Measurements from ENCODE around the gene NTNG1.
"Not testable (repeated sequence)": the region's sequence is repeated elsewhere in the genome, so short reads cannot be mapped to it uniquely, and the experiment has no call there.

The NTNG1 gene

DNA sequence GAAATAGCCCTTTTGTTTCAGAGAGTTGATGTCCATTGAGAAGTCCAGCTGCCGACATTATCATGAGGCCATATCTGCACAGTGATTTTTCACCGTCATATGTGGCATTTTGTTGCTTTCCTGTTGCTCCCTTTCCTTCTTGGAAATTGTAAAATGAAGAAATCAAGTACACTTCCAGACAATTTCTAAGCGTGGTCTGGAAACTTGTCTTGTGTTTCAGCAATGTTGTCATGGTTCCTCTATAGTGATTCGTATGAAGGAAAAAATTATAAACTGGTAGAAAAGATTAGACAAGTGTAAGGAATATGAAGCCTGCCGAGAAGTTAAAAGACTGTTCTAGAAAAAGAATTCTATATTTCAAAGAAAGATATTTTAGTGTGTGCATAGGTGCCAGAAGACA is 17.7 kb downstream of the NTNG1 start:
- H3K4me3 ChIP-seq, result no peak overlapping the region
- H3K27me3 ChIP-seq, result no peaks in the 10 kb centered on the region
- intact Hi-C loops (cut with DNase I; ENCODE audit: low total_unique reads), result no loop called here
- no peak overlapping the region for H3K27ac ChIP-seq
- TF ChIP-seq, protein P1, sequence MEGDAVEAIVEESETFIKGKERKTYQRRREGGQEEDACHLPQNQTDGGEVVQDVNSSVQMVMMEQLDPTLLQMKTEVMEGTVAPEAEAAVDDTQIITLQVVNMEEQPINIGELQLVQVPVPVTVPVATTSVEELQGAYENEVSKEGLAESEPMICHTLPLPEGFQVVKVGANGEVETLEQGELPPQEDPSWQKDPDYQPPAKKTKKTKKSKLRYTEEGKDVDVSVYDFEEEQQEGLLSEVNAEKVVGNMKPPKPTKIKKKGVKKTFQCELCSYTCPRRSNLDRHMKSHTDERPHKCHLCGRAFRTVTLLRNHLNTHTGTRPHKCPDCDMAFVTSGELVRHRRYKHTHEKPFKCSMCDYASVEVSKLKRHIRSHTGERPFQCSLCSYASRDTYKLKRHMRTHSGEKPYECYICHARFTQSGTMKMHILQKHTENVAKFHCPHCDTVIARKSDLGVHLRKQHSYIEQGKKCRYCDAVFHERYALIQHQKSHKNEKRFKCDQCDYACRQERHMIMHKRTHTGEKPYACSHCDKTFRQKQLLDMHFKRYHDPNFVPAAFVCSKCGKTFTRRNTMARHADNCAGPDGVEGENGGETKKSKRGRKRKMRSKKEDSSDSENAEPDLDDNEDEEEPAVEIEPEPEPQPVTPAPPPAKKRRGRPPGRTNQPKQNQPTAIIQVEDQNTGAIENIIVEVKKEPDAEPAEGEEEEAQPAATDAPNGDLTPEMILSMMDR (IDR thresholded peaks at IDR 0.05), result no peak
- no peaks in the 10 kb centered on the region for H3K4me1 ChIP-seq
- DNase-seq, result no peak
- no peaks in the 10 kb centered on the region for H3K36me3 ChIP-seq
- H3K9me3 ChIP-seq, result no peaks in the 10 kb centered on the region

DNA sequence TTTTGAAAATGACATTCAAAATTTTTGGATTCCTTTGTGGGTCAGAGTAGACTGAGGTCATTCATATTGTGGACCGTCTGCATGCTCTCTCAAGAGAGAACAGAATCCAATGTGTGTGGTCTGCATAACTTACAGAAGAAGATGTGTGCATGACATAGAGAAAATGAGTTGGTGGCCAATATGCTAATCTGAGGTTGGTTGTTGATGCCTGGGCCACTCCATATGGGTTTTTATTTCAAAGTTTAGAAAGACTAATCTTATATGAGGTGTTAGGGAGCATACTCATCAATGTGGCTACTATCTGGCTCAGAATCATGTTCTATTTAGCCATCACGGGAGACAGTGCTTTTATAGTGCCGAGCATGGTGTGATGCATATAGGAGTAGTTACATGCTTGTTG is 18.2 kb downstream of the NTNG1 start:
- intact Hi-C loops (cut with DNase I; ENCODE audit: low total_unique reads), result no loop called here
- Histone ChIP-seq H3K4me3 (no peak overlapping the region), H3K9me3 (no peaks in the 10 kb centered on the region), H3K27me3 (no peaks in the 10 kb centered on the region), H3K27ac (no peak overlapping the region), H3K36me3 (no peaks in the 10 kb centered on the region), H3K4me1 (no peaks in the 10 kb centered on the region)
- TF ChIP-seq, protein P1 (IDR thresholded peaks at IDR 0.05), result no peak
- no peak for DNase-seq

DNA sequence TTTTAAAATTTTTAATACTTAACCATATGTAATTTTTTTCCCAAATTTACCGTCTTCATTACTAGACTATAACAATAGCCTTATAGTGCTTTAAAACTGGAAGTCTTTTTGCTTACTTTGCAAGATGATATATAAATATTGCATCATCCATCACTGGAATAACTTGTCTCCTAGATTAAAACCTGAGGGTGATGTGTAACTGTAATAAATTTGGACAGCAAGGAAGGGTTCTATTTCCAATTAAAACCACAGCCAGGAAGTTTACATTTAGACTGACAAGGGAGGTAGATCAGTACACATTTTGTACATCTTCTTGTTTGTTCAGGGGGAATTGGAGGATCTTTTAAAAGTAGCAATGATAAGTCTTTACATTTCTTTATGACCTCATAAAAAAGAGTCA is 21.9 kb downstream of the NTNG1 start:
- DNase-seq, result no peak
- Histone ChIP-seq H3K9me3 (no peaks in the 10 kb centered on the region), H3K27ac (no peak overlapping the region), H3K4me1 (no peaks in the 10 kb centered on the region), H3K4me3 (no peak overlapping the region), H3K36me3 (no peaks in the 10 kb centered on the region), H3K27me3 (no peaks in the 10 kb centered on the region)
- TF ChIP-seq, protein P1 (IDR thresholded peaks at IDR 0.05), result no peak
- intact Hi-C loops (cut with DNase I; ENCODE audit: low total_unique reads), result no loop called here

DNA sequence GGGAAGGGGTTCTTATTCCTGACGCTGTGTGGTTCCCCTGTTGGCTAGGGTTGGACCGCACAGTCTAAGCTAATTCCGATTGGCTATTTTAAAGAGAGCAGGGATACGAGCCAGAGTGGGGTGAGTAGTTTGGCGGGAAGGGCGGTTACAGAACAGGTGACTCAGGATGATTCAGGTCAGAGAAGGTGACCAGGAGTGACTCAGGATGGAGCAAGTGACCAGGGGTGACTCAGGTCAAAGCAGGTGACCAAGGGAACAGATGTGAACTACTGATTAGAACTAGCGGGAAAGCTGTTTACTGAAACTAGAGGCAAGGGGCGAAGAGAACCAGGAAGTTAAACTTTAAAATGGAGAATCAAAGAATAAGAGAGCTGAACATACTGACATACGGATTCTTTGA is 24.1 kb downstream of the NTNG1 start:
- H3K27ac ChIP-seq; intact Hi-C loops (cut with DNase I; ENCODE audit: low total_unique reads); H3K9me3 ChIP-seq; H3K4me1 ChIP-seq; H3K36me3 ChIP-seq; DNase-seq; H3K4me3 ChIP-seq; H3K27me3 ChIP-seq: not testable (repeated sequence)

DNA sequence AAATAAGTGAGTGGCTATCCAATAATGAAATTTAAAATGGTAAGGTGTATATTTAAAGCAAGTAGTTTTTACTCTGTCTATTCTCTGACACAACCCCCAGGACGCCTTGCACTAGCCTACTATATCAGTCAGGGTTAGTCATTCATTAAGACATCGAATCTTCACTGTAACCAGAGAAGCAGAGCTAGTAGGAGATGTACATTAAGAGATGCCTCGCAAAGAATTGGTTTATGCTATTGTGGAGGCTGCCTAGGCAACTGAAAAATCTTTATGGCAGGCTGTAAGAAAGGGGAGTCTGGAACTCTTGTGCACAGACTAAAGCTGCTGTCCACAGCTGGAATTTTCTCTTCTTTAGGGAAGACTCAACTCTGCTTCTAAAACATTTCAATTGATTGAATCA is 28.8 kb downstream of the NTNG1 start:
- H3K4me1 ChIP-seq, result no peaks in the 10 kb centered on the region
- DNase-seq, result no peak
- H3K9me3 ChIP-seq, result no peaks in the 10 kb centered on the region
- no peak overlapping the region for H3K27ac ChIP-seq
- no peak overlapping the region for H3K4me3 ChIP-seq
- TF ChIP-seq, protein P1 (IDR thresholded peaks at IDR 0.05), result no peak
- H3K27me3 ChIP-seq, result no peaks in the 10 kb centered on the region
- no peaks in the 10 kb centered on the region for H3K36me3 ChIP-seq
- intact Hi-C loops (cut with DNase I; ENCODE audit: low total_unique reads), result no loop called here

DNA sequence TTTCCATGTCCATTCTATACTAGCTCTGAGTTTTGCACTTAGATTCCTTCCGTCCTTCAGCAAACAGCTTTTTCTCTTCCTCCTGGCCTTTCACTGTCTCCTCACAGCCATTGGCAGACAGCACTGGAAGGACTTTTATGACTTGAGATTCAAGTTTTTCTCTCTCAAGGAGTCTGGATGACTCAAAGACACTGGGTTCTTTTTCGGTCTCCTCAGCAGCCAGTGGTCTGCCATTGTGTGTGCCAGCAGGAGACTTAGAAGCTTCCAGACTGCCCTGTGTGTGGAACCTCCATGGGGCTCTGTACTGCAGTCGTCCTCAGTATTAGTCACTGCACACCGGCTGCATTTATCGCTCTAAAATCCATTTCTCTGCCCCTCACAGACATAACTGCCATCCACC is 30.5 kb downstream of the NTNG1 start:
- TF ChIP-seq, protein P1 (IDR thresholded peaks at IDR 0.05), result no peak
- Histone ChIP-seq H3K27me3 (no peaks in the 10 kb centered on the region), H3K27ac (no peak overlapping the region), H3K4me1 (no peaks in the 10 kb centered on the region), H3K9me3 (no peaks in the 10 kb centered on the region), H3K36me3 (no peaks in the 10 kb centered on the region), H3K4me3 (no peak overlapping the region)
- intact Hi-C loops (cut with DNase I; ENCODE audit: low total_unique reads), result no loop called here
- DNase-seq, result no peak

Measured in tibial artery (tissue), 4 donors.